ENCODE results near the gene DNAI1.

The DNAI1 gene

GRCh38 chr9:34493972-34494535 lies 35.4 kb downstream of the DNAI1 start:
- H3K4me3 ChIP-seq (ENCODE audit: low read depth, low read length), result no peak overlapping the region
- TF ChIP-seq, protein P1, sequence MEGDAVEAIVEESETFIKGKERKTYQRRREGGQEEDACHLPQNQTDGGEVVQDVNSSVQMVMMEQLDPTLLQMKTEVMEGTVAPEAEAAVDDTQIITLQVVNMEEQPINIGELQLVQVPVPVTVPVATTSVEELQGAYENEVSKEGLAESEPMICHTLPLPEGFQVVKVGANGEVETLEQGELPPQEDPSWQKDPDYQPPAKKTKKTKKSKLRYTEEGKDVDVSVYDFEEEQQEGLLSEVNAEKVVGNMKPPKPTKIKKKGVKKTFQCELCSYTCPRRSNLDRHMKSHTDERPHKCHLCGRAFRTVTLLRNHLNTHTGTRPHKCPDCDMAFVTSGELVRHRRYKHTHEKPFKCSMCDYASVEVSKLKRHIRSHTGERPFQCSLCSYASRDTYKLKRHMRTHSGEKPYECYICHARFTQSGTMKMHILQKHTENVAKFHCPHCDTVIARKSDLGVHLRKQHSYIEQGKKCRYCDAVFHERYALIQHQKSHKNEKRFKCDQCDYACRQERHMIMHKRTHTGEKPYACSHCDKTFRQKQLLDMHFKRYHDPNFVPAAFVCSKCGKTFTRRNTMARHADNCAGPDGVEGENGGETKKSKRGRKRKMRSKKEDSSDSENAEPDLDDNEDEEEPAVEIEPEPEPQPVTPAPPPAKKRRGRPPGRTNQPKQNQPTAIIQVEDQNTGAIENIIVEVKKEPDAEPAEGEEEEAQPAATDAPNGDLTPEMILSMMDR (IDR thresholded peaks at IDR 0.05; ENCODE audit: low read depth, low read length, missing control alignments), result no peak
- no peak for DNase-seq (ENCODE audit: low read depth)

DNA sequence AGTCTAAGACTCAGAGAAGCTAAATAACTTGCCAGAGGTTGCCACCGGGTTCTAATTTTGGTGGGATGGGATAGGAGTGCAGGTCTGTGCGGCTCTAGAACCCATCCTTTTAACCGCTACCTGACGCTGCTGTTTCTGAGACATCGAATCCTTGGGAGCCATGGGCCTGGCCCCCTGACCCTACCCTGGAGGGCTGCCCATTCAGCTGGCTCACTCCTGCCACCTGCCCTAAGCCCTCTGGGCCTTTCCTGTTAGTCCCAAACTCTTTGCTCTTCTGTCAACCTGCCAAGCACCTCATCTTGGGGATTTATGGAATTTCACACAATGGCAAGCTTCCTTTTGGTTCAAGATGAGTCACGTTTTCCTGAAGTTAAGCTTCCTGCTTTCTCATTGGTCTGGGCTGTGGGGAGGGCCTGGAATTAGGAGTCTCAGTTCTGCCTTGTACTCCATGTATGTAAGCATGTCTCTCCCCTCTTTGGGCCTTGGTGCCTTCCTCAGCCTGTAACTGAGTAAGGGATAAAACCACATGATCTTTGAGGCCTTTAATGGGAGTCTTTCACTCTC lies 37.6 kb downstream of the DNAI1 start:
- no peak overlapping the region for H3K4me3 ChIP-seq (ENCODE audit: low read depth, low read length)
- TF ChIP-seq, protein P1 (IDR thresholded peaks at IDR 0.05; ENCODE audit: low read depth, low read length, missing control alignments), result no peak
- no peak for DNase-seq (ENCODE audit: low read depth)

DNA sequence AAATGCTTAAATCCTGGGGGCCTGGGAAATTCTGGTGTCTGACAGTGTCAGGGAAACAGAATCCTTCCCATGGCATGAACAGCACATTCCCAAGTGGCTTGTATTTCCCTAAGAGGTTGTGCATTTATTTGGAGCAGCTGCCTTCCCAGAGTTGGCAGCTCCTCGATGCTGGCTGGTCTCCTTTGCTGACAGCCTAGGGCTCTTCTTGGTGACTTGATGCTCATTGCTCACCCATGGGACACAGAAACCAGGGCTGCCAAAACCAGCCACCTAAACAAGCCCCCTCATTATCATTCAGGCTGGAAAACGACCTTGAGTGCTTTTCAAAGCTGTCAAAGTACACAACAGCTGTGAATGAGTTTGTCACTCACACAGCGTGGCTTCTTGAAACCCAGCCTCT lies 39.9 kb downstream of the DNAI1 start:
- TF ChIP-seq, protein P1 (IDR thresholded peaks at IDR 0.05; ENCODE audit: low read depth, low read length, missing control alignments), result no peak
- H3K4me3 ChIP-seq (ENCODE audit: low read depth, low read length), result no peak overlapping the region
- no peak for DNase-seq (ENCODE audit: low read depth)

DNA sequence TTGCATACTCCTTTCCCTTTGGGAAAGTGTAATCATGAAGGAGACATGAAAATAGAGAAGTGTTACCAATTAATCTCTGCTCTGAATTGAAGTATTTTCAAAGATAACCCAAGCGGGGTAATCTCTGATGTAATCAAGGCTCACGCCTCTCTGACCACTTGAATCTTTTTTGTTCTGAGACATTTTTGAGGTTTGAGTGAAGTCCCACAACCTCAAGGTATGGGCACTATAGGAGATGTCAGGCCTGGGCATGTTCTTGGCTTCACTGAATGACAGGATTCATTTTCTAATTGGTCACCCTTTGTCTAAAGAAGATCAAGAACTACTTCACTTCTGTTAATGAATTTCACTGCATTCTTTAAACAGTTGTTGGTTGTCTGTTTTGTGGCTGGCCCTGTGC lies 40.5 kb downstream of the DNAI1 start:
- TF ChIP-seq, protein P1 (IDR thresholded peaks at IDR 0.05; ENCODE audit: low read depth, low read length, missing control alignments), result no peak
- no peak for DNase-seq (ENCODE audit: low read depth)
- no peak overlapping the region for H3K4me3 ChIP-seq (ENCODE audit: low read depth, low read length)

DNA sequence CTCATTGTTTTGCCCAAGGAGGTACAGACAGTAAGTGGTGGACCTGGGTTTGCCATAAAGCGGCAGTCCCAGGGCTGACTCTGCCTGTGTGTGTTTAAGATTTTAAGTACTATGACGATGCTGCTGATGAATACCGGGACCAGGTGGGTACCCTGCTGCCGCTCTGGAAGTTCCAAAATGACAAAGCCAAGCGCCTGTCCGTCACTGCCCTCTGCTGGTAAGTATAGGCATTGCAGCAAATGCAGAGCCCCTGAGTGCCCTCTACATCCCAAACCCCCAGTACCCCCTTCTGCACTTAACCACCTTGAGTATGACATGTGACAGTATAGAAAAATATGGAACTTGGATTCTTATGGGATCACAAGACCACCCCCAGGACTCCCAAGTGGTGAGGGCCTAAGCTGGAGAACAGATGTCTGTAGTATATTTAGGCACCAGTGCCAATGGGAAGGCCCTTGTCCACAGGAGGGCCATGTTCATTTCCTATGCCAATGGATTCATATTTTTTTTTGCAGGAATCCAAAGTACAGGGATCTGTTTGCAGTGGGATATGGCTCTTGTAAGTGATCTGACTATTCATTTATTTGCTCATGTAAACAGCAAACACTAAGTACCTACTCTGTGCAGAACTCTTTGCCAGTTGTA lies 42.1 kb downstream of the DNAI1 start:
- no peak for DNase-seq (ENCODE audit: low read depth)
- TF ChIP-seq, protein P1 (IDR thresholded peaks at IDR 0.05; ENCODE audit: low read depth, low read length, missing control alignments), result peak; percentile 98

GRCh38 chr9:34501372-34501771 lies 42.8 kb downstream of the DNAI1 start:
- no peak for DNase-seq (ENCODE audit: low read depth)
- no peak overlapping the region for H3K4me3 ChIP-seq (ENCODE audit: low read depth, low read length)
- TF ChIP-seq, protein P1 (IDR thresholded peaks at IDR 0.05; ENCODE audit: low read depth, low read length, missing control alignments), result no peak

More for the DNA sequence above, 42.1 kb downstream of the DNAI1 start:
- H3K4me3 ChIP-seq (ENCODE audit: low read depth, low read length), result no peak overlapping the region
